Central memory CD8-positive, alpha-beta T cell (primary cell): ENCODE measurements around the gene BTF3.
A peak's percentile ranks its signal among the peaks of the same experiment; 100 is the strongest.
"Not testable (repeated sequence)": the region's sequence is repeated elsewhere in the genome, so short reads cannot be mapped to it uniquely, and the experiment has no call there.

Experiments used
- ATAC-seq: fragments of 150-1000 bp; cut with Tn5 transposase; replicated peaks from 2 replicates; pipeline ENCODE4 v1.10.0; 2022; ENCODE audit warnings: mild to moderate bottlenecking, moderate FRiP score, moderate number of reproducible peaks; ENCODE audit not compliant: poor library complexity, severe bottlenecking; ENCODE audit errors: extremely low read depth
- DNase-seq, 2 donors: peaks; one replicate each; pipeline ENCODE4 v3.0.0; 2021; ENCODE audit warnings: low spot score in 2 of 2
- H3K27ac Mint-ChIP-seq: one replicate; pipeline ENCODE4 v1.8.0; 2022; ENCODE audit warnings: low read depth, mild to moderate bottlenecking, moderate library complexity, mixed read lengths
- H3K27me3 Mint-ChIP-seq: one replicate; pipeline ENCODE4 v1.8.0; 2022; ENCODE audit warnings: mixed read lengths
- H3K36me3 Mint-ChIP-seq: one replicate; pipeline ENCODE4 v1.8.0; 2022; ENCODE audit warnings: mild to moderate bottlenecking, moderate library complexity, mixed read lengths; ENCODE audit not compliant: insufficient read depth
- H3K4me1 Mint-ChIP-seq: one replicate; pipeline ENCODE4 v1.8.0; 2022; ENCODE audit warnings: mixed read lengths
- H3K4me3 Mint-ChIP-seq: one replicate; pipeline ENCODE4 v1.8.0; 2022; ENCODE audit warnings: mild to moderate bottlenecking, moderate library complexity, mixed read lengths
- H3K9me3 Mint-ChIP-seq: one replicate; pipeline ENCODE4 v1.8.0; 2022; ENCODE audit warnings: mixed read lengths

The BTF3 gene

DNA sequence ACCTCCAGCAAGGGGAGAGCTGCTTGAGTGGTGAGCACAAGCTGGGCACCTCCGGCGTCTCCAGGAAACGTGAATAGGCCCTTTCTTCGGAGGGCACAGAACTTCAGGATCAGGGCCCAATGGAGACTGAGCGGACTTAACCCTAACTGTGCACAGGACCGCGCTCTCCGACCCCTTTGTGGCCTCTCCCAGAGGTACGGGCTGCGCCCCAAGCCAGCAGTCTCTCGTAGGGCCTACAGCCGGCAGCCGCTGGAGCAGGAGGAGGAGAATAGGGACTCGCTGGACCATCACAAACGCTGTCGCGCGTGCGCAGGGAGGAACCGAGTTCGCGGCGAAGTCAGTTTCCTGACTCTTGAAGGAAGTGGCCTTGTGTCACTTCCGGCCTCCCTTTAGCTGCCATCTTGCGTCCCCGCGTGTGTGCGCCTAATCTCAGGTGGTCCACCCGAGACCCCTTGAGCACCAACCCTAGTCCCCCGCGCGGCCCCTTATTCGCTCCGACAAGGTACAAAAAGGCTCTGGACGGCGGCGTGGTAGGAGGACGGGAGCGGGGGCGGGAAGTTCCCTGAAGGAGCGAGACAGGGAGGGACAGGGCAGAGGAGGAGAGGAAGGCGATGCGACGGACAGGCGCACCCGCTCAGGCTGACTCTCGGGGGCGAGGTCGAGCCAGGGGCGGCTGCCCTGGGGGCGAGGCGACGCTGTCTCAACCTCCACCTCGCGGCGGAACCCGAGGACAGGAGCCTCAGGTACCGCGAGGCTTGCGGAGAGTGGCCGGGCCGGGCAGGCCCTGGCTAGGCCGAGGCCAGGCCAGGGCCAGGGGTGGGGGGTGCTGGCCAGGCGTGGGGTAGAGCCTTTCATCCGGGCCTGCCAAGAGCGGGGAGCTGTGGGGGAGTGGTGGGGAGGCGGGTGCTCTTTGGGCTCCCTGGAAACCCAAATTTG lies at the start of gene BTF3:
TSS of gene BTF3 (plus strand) at position 386 of the 936 bp plus-strand sequence. CDS start at position 612, 226 bp downstream.
- Mint-ChIP-seq H3K4me1 (peaks cover 40% of the 10 kb centered on the region), H3K27me3 (peaks cover 22% of the 10 kb centered on the region), H3K9me3 (no peaks in the 10 kb centered on the region), H3K27ac (peak within 1 kb of the TSS; percentile 99), H3K36me3 (peaks cover 43% of the 10 kb centered on the region), H3K4me3 (peak within 1 kb of the TSS; percentile 97)
- DNase-seq (peak; percentile 80 to 86), ATAC-seq (peak; percentile 92)

GRCh38 chr5:73448463-73449136 lies 49.6 kb upstream of the BTF3 start, which contains the start of gene FOXD1:
FOXD1 (minus strand) TSS chr5:73448777; CDS start chr5:73448362, 415 bp downstream.
- DNase-seq (no peak), ATAC-seq (peak; percentile 8)
- H3K27ac Mint-ChIP-seq = peak within 1 kb of the TSS; percentile 72
- peaks cover 73% of the 10 kb centered on the region for H3K27me3 Mint-ChIP-seq
- no peaks in the 10 kb centered on the region for H3K9me3 Mint-ChIP-seq
- H3K4me3 Mint-ChIP-seq = peak within 1 kb of the TSS; percentile 86
- H3K36me3 Mint-ChIP-seq = peaks cover 42% of the 10 kb centered on the region
- H3K4me1 Mint-ChIP-seq = peaks cover 8% of the 10 kb centered on the region

DNA sequence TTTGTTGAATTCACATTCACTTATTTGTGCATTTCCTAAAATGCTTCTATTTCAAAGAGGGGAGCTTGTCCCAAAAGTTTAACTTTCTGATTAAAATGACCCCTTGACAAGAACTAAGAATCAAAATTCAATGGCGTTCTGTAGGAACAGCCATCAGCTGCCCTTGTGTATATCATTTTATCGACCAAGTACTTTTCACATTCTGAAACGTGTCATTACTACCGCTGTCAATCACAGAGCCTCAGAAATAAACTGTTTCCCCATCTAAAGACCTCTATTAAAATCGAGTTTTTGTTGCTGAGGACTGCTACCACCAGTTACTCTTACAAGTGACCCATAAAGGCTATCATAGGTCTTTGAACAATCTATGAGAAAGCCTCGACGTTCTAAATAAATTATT lies 48.1 kb upstream of the BTF3 start:
- no peak for DNase-seq
- H3K4me3 Mint-ChIP-seq = peak overlapping the region; percentile 18
- no peaks in the 10 kb centered on the region for H3K9me3 Mint-ChIP-seq
- peaks cover 8% of the 10 kb centered on the region for H3K4me1 Mint-ChIP-seq
- no peak for ATAC-seq
- peaks cover 73% of the 10 kb centered on the region for H3K27me3 Mint-ChIP-seq
- peak overlapping the region; percentile 25 for H3K27ac Mint-ChIP-seq
- peaks cover 33% of the 10 kb centered on the region for H3K36me3 Mint-ChIP-seq

DNA sequence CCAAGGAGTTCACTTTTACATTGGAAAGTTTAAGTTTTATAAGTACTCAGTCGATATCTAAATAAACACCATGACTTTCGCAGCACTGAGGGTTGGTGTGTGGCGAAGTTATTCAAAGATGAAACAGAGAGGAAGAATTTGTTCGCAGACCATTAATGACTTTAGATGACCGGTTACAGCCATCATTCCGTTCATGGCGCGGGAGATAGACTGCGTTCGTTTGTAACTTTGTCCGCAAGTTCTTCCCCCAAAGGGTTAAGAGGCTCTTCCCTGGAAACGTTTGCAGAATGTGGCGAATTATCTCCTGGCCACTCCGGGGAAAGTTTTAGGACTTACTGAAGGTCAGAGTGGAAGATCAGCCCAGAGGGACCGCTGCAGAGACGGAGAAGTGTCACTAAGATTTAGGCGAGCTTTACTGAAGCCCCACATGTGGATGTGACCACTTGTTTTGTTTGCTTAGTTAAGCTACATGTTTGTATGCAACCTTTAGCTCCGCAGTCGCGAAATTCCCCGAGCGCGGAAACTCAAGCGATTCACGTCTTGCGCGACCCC lies 47.5 kb upstream of the BTF3 start:
- Mint-ChIP-seq H3K27me3 (peaks cover 73% of the 10 kb centered on the region), H3K27ac (peak overlapping the region; percentile 25), H3K36me3 (peaks cover 33% of the 10 kb centered on the region)

DNA sequence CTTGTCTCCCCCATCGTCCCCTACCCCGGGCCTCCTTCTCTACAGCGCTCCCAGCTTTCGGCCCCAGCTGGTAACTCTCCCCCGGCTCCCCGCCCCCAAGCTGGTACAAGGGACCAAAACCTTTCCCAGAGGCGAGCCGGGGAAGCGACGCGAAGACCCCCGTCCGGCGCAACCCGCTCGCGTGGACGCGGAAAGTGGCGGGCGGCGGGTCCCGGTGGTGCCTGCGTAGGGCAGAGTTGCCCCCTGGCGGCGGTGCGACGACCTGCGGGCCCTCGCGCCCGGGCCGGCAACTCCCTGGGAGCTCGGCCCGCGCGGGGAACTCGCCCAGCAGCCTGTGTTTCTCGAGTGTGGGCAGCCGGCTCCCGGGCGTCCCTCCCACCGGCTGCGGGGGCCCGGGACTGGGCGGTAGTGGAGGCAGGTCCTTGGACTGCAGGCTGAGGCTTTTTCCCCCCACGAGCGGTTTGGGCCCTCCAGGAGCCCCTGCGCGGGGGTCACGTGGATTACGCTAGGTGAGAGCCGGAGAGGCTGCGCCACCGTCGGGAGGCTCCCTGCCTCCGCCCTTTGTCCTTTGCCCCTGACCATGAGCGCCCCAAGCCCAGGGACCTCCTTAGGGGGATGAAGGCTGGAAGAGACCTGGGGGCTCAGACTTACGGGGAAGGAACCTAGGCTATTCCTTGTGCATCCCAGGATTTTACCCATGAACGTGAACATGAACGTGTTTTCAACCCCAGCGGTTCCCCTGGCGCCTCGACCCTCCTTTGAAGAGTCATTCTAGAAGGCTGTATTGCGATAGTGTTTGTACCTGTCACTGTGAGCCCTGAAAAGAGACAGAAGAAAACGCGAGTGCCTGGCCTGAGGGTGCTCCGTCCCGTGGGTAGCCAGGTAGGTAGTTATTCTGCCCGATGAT lies 46.8 kb upstream of the BTF3 start:
- DNase-seq = peak; percentile 53 to 62
- no peak overlapping the region for H3K27ac Mint-ChIP-seq
- no peak for ATAC-seq
- H3K27me3 Mint-ChIP-seq = peaks cover 79% of the 10 kb centered on the region
- H3K9me3 Mint-ChIP-seq = no peaks in the 10 kb centered on the region
- no peak overlapping the region for H3K4me3 Mint-ChIP-seq
- H3K4me1 Mint-ChIP-seq = peaks cover 8% of the 10 kb centered on the region
- peaks cover 32% of the 10 kb centered on the region for H3K36me3 Mint-ChIP-seq

More for the DNA sequence above, 47.5 kb upstream of the BTF3 start:
- no peaks in the 10 kb centered on the region for H3K9me3 Mint-ChIP-seq
- H3K4me3 Mint-ChIP-seq = peak overlapping the region; percentile 18
- DNase-seq (no peak), ATAC-seq (no peak)
- H3K4me1 Mint-ChIP-seq = peaks cover 8% of the 10 kb centered on the region

- Mint-ChIP-seq H3K36me3 (peaks cover 29% of the 10 kb centered on the region), H3K4me3 (no peak overlapping the region), H3K9me3 (no peaks in the 10 kb centered on the region), H3K4me1 (peaks cover 8% of the 10 kb centered on the region), H3K27ac (no peak overlapping the region), H3K27me3 (peaks cover 87% of the 10 kb centered on the region)
- no peak for ATAC-seq
- no peak for DNase-seq
These were observed 46.0 kb upstream of the BTF3 start for GRCh38 chr5:73452215-73452614.

DNA sequence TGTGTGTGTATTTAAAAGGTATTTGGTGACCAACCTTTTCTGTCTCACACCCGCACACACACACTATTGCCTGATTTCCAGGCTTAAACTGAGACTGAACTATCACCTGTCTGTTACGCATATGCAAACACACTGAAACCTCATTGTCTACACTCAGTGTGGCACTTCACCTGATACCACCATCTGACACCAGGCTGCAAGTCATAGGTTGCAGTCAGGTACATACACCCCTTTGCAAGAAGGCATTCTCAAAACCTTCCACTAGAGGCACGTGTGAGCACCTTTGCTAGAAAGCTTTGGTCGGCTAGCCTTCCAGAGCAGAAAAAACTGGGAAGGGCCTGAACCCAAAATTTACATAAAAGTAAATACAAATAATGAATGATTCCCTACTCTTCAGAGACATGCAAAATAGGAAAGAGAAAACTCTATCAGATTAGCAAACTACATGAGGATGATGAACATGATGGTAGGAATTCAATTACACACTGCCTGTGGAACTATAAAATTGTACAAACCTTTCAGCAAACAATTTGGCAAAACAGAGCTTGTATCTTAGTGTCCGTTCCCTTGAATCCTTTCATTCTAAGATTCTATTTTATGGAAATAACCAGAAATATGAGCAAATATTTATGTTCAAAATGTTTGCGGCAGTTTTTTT lies 43.7 kb upstream of the BTF3 start:
- ATAC-seq (peak; percentile 62), DNase-seq (no peak)
- Mint-ChIP-seq H3K27ac (no peak overlapping the region), H3K36me3 (peaks cover 20% of the 10 kb centered on the region), H3K9me3 (no peaks in the 10 kb centered on the region), H3K27me3 (peaks cover 95% of the 10 kb centered on the region), H3K4me3 (no peak overlapping the region), H3K4me1 (no peaks in the 10 kb centered on the region)

GRCh38 chr5:73456462-73456861 lies 41.8 kb upstream of the BTF3 start:
- not testable (repeated sequence) for H3K27ac Mint-ChIP-seq, H3K36me3 Mint-ChIP-seq, H3K9me3 Mint-ChIP-seq, DNase-seq, H3K4me3 Mint-ChIP-seq, ATAC-seq, H3K4me1 Mint-ChIP-seq
- peaks cover 97% of the 10 kb centered on the region for H3K27me3 Mint-ChIP-seq

DNA sequence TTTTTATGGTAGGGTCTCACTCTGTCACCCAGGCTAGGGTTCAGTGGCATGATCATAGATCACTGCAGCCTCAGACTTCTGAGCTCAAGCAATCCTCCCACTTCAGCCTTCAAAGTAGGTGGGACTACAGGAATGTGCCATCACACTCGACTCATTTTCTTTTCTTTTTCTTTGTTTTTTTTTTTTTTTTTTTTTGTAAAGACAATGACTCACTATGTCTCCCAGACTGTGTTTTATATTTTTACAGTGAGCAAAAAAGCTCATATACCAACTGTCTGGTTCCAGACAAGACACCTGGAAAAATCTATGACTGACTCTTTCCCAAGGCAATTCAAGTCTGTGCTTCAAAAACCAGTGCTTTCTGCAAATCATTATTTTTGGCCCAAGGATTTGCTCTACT lies 38.9 kb upstream of the BTF3 start:
- Mint-ChIP-seq H3K4me3 (no peak overlapping the region), H3K36me3 (no peaks in the 10 kb centered on the region), H3K9me3 (no peaks in the 10 kb centered on the region), H3K4me1 (no peaks in the 10 kb centered on the region), H3K27ac (no peak overlapping the region), H3K27me3 (peaks cover 74% of the 10 kb centered on the region)
- ATAC-seq (no peak), DNase-seq (no peak)

GRCh38 chr5:73460133-73460532 lies 38.1 kb upstream of the BTF3 start:
- ATAC-seq = no peak
- peak overlapping the region; percentile 6 for H3K27ac Mint-ChIP-seq
- H3K9me3 Mint-ChIP-seq = no peaks in the 10 kb centered on the region
- no peak for DNase-seq
- H3K27me3 Mint-ChIP-seq = peaks cover 74% of the 10 kb centered on the region
- H3K4me3 Mint-ChIP-seq = no peak overlapping the region
- H3K4me1 Mint-ChIP-seq = no peaks in the 10 kb centered on the region
- H3K36me3 Mint-ChIP-seq = no peaks in the 10 kb centered on the region

- no peak for ATAC-seq
- H3K27ac Mint-ChIP-seq = no peak overlapping the region
- DNase-seq = no peak
- H3K4me1 Mint-ChIP-seq = no peaks in the 10 kb centered on the region
- H3K9me3 Mint-ChIP-seq = no peaks in the 10 kb centered on the region
- no peak overlapping the region for H3K4me3 Mint-ChIP-seq
- H3K36me3 Mint-ChIP-seq = no peaks in the 10 kb centered on the region
- peaks cover 54% of the 10 kb centered on the region for H3K27me3 Mint-ChIP-seq
These were observed 34.1 kb upstream of the BTF3 start for GRCh38 chr5:73464016-73464745.
